NCI-H526 treated with DMSO at 0.1 percent for 48 hours (cell line): ENCODE measurements around the gene ENTR1.

Source experiments
- DNase-seq: peaks from one replicate; lab custom pipeline; 2025; lab: John Stamatoyannopoulos, UW

Gene ENTR1

DNA sequence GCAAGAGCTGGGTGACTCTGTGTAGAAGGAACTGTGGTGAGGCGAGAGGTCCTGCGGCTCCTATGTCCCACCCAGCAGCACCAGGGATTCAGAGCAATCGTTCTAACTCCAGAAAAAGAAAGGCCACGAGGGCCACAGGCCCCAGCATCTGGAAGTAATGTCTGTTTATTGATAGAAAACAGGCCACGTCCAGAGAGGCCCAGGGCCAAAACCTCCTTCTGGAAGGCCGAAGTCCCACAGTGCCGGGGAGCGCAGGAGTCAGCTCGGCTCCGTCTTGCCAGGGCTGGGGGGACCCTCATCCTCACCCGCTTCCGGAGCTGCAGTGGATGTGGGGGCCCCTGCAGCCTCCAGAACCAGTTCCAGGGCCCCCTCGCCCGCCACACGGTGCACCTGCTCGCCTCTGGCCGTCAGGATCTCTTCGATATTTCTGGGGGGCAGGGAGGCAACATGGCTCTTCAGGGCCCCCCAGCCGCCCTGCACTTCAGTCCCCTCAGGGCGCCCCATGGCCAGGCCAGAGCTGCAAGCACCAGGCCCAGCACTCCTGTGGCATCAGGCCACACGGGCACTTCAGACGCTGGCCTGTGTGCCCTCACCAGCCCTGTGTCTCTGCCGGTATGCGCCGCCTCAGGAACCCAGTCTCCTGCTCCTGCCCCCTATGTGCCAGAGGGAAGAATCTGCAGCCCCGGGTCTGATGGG lies 48.5 kb downstream of the ENTR1 start:
- no peak for DNase-seq

DNA sequence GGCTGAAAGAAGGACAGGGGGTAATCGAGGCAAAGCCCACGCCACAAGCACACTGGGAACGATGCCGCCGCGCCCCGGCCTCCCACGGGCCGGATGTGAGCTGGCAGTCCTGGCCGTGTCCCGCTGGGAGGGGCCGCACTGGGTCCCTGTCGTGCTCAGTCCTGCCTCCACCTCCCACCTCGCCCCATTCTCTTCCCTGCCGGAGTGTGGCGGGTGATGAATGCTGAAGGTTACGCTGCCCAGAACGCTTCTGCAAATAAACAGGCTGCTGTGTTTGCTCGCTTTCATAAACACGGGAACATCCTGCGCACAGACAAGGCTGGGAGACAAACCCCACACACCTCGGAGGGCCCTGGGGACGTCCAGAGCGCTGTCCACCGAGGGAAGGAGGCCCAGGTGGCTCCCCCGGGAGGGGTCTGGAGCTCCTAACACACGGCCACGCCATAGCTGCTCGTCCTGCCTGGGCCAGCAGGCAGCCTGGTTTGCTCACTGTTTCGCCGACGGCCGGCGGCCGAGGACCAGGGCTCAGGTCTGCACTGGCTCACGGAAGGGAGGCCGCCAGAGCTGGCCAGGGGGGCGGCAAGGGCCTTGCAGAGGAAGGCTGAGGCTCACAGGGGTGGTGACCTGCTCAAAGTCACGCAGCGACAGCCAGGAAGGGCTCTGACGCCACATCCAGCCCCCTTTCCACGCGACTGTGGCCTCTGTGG lies 49.2 kb downstream of the ENTR1 start:
- DNase-seq = no peak

DNA sequence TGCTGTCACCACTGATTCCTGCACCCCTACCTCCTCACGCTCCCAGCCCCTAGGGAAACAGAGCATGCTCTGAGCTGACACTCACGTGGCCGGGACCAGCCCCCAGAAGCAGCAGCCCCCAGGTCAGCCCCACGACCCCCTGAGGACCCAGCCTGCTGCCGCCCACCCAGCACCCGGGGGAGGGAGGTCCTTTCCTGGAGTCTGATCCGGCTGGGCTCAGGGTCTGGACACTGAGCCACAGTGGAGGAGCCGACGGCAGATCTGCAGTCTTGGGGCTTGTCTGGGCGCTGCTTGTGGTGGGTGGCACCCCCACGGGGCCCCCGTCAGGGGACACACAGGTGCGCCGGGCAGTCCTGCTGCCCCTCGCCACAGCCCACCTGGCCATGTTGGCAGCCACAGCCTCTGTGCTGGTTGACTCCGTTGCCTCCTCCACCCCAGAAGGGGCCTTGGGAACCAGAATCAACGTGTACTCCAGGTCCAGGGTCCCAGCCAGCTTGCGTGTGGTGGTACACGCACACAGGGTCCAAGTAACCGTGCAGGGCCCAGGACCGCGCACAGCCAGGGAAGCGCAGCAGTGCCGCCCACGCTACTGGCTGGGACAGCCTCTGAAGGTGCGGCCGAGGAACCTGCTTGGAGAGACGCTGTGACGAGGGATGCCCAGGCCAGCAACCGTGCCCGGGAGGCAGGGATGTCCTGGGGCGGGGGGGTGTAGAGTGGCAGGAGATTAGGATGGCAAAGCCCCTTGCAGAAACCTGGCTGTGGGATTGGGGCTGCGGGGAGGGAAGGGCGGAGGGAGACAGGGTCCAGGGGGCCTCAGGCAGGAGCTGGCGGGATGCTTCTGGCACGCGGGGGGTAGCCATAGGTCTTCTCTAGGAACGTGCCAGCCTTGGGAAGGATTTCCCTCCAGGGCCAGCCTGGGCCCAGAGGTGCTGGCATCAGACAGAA lies 50.4 kb downstream of the ENTR1 start:
- no peak for DNase-seq

- no peak for DNase-seq
Observed at GRCh38 chr9:136358888-136359287, 51.5 kb downstream of the ENTR1 start.

DNA sequence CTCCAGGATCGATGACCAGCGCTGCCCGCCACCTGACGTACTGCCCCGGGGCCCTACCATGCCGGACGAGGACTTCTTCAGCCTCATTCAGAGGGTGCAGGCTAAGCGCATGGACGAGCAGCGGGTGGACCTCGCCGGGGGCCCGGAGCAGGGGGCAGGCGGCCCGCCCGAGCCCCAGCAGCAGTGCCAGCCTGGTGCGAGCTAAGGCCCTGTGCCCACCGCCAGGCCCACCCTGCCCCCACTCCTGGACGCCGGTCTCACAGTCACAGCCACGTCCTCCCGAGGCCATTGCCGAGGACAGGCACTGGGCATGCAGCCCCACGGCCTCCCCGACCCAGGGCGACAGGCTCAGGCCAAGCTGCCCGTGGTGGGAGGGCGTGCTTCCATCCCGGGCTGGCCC lies 52.4 kb downstream of the ENTR1 start:
- no peak for DNase-seq

DNA sequence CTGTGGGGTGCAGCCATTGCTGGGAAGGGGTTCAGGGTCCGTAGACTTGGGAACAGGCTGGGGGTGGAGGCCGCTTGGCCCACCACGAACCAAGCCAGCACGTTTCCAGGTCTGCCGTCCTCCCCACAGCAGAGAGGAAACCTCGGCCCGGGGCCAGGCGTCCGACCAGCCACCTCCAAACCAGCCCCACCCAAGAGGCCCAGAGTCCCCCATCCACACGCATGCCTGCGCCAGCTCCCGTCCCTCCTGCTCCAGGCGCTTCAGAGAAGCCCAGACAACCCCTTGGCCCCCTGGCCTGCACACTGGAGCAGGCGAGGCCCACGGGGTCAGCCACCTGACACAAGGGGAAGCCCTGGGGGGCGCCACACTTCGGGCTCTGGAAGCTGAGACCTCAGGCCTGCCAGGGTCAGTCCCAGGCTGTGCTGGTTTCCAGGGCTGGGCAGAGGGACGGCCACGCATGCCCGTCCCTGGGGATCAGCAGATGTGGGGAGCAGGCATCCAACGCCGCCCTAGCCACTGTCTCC lies 53.1 kb downstream of the ENTR1 start:
- no peak for DNase-seq

GRCh38 chr9:136355616-136356557 lies 54.5 kb downstream of the ENTR1 start:
- DNase-seq = no peak

DNA sequence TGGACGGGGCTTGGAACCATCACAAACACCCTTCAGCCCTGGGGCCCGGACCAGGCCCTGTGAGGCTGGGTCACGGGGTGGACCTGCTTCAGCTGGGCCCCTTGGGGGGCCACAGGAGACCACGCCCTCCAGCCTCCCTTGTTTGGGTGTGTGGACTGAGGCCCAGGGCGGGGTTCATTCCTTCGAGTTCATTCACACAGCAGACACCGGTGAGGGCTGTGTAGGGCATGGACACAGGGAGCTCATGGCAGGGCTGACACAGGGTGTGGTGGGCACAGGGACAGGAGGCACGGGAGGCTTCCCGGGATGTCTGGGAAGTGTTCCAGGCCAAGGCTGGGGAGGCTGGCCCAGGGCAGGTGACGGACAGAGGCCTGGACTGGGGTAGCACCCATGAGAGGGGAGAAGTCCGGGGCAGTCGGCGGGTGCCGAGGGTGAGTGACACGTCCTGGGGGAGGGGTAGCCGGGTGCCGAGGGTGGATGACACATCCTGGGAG lies 55.8 kb downstream of the ENTR1 start:
- DNase-seq = no peak

DNA sequence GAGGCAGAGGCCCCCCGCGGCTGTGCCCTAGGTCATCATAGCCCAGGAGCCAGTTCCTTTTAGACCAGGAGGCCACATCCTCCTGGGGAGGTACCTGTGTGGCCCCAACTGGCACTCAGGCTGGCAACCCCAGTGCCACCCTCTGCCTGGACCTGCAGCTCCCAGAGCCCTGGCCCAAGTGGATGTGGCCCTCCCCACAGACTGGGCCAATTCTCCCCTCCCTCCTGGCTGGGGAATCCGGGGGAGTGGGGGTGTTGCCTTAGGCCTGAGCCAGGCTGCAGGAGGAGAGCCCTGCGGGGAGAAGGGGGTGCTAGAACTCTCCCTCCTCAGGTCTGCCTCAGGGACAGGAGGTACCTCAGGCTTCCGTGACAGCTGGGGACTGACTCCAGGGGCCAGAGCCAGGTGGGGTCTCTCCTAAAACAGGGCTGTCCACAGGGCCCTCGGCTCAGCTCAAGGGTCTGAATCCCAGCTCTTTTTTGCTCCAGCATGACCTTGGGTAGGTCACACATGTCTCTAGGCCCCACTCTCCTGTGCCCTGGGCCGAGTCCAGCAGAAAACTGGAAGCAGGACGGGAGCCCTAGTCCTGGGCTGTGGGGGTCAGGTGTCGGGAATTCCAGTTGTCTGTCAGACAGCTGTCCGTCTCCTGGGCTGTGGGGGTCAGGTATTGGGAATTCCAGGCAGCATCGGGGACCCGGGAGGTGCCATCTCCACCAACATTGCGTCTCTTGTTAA lies 56.5 kb downstream of the ENTR1 start:
- no peak for DNase-seq

GRCh38 chr9:136353088-136353487 lies 57.3 kb downstream of the ENTR1 start:
- DNase-seq = no peak

- no peak for DNase-seq
Observed at GRCh38 chr9:136352682-136353081, 57.7 kb downstream of the ENTR1 start.
